ENCODE results near the gene HMGA1. TPM values are rescaled to one million over a fixed set of nuclear protein-coding genes. Genes with fewer than 3 reads are reported as not detected.

The HMGA1 gene
- total RNA-seq, 8 experiments from 2014 or later, result 62.9 to 254 (median 104) TPM

- no peak for ATAC-seq (replicated peaks in 6 of 8)
- no peak overlapping the region for H3K27ac ChIP-seq
- 67 to 100% (median 92%) methylated on average over 1 to 7 of the region's 16 CpGs; no CpG with 5 or more reads in 1 of the 10 experiments for WGBS, 10 experiments
- in situ Hi-C loops (cut with MboI; ENCODE audit: low pct_unique_long_range_greater_than_20kb in 2 of 9, low sequenced_read_pairs in 9 of 9, unreplicated experiment in 9 of 9), result loop anchor here in 1 of 9 experiments (25.0 kb wide), 1 partner anchor 184 kb away; no protein-coding TSS in a partner anchor
- no peak overlapping the region for H3K4me3 ChIP-seq
- H3K4me1 ChIP-seq (replicated peaks in 1 of 2), result peaks cover 10 to 15% of the 10 kb centered on the region in 2 donors
These were observed 8.8 kb upstream of the HMGA1 start for GRCh38 chr6:34227761-34228421.

- 60 to 100% (median 80%) methylated on average over 1 to 6 of the region's 8 CpGs; no CpG with 5 or more reads in 1 of the 10 experiments for WGBS, 10 experiments
- Histone ChIP-seq H3K4me1 (replicated peaks in 1 of 2) (peaks cover 6% of the 10 kb centered on the region in 2 donors), H3K27ac (no peak overlapping the region), H3K4me3 (no peak overlapping the region)
- in situ Hi-C loops (cut with MboI; ENCODE audit: low pct_unique_long_range_greater_than_20kb in 2 of 9, low sequenced_read_pairs in 9 of 9, unreplicated experiment in 9 of 9), result loop anchor here in 1 of 9 experiments (25.0 kb wide), 1 partner anchor 182 kb away; no protein-coding TSS in a partner anchor
- ATAC-seq (replicated peaks in 6 of 8), result no peak
These were observed 6.8 kb upstream of the HMGA1 start for GRCh38 chr6:34229877-34230276.

- peaks cover 7 to 9% of the 10 kb centered on the region in 2 donors for H3K4me1 ChIP-seq (replicated peaks in 1 of 2)
- no peak overlapping the region for H3K27ac ChIP-seq
- in situ Hi-C loops (cut with MboI; ENCODE audit: low pct_unique_long_range_greater_than_20kb in 2 of 9, low sequenced_read_pairs in 9 of 9, unreplicated experiment in 9 of 9), result loop anchor here in 1 of 9 experiments (25.0 kb wide), 1 partner anchor 181 kb away; no protein-coding TSS in a partner anchor
- H3K4me3 ChIP-seq, result no peak overlapping the region
- WGBS, 10 experiments, result 84 to 100% (median 91%) methylated on average over 1 to 4 of the region's 5 CpGs; no CpG with 5 or more reads in 2 of the 10 experiments
- no peak for ATAC-seq (replicated peaks in 6 of 8)
These were observed 5.9 kb upstream of the HMGA1 start for GRCh38 chr6:34230653-34231371.

DNA sequence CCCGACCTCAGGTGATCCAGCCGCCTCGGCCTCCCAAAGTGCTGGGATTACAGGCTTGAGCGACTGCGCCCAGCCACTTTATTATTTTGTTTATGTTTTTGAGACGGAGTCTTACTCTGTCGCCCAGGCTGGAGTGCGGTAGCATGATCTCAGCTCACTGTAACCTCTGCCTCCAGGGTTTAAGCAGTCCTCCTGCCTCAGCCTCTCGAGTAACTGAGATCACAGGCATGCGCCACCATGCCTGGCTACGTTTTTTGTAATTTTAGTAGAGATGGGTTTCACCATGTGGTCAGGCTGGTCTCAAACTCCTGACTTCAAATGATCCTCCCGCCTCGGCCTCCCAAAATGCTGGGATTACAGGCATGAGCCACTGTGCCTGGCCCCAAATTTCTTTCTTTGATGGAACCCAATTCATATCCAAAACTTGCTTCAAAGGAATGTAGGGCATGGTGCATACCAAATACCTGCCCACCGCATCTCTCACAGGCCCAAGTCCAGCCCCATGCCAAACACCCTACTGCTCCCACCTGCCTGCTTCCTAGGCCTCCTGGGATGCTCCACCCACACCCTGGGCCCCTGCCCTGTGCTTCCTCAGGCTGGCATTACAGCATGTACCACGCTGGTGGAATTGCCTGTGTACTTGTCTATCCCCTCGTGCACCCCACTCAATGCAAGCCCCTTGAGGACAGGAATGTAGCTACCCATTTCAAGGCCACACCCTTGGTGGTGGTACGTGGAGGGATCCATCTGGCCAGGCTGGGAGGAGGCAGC, 4.9 kb upstream of the HMGA1 start:
- ATAC-seq (replicated peaks in 6 of 8), result no peak
- 78 to 100% (median 95%) methylated on average over 2 to 11 of the region's 17 CpGs; no CpG with 5 or more reads in 1 of the 10 experiments for WGBS, 10 experiments
- peaks cover 11 to 15% of the 10 kb centered on the region in 2 donors for H3K4me1 ChIP-seq (replicated peaks in 1 of 2)
- in situ Hi-C loops (cut with MboI; ENCODE audit: low pct_unique_long_range_greater_than_20kb in 2 of 9, low sequenced_read_pairs in 9 of 9, unreplicated experiment in 9 of 9), result loop anchor here in 1 of 9 experiments (25.0 kb wide), 1 partner anchor 181 kb away; no protein-coding TSS in a partner anchor
- no peak overlapping the region for H3K4me3 ChIP-seq
- H3K27ac ChIP-seq, result no peak overlapping the region

DNA sequence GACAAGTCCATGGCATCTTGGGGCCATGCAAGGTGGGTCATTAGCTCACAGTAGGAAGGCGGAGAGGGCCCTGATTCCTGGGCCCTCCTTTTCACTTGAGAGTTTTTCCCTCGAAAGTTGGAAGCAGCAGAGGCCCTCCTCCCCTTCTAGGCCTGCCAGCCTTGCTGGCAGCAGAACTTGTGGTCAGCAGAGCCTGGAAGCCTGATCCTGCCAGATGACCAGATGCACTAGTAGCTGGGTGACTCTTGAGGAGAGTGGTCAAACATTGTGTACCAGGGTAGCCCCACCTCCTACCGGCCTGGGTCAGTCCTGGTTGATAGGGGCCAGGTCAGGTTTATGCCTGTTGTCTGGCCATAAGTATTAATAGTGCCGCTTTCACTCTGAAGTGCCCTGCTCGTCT, 3.8 kb upstream of the HMGA1 start:
- in situ Hi-C loops (cut with MboI; ENCODE audit: low pct_unique_long_range_greater_than_20kb in 2 of 9, low sequenced_read_pairs in 9 of 9, unreplicated experiment in 9 of 9), result loop anchor here in 1 of 9 experiments (25.0 kb wide), 1 partner anchor 179 kb away; no protein-coding TSS in a partner anchor
- no peak overlapping the region for H3K27ac ChIP-seq
- no peak overlapping the region for H3K4me3 ChIP-seq
- ATAC-seq (replicated peaks in 6 of 8), result no peak
- H3K4me1 ChIP-seq (replicated peaks in 1 of 2), result peaks cover 7 to 9% of the 10 kb centered on the region in 2 donors
- WGBS, 10 experiments, result 57 to 96% (median 85%) methylated on average over 1 to 3 of the region's 5 CpGs; no CpG with 5 or more reads in 4 of the 10 experiments

- Histone ChIP-seq H3K4me3 (no peak overlapping the region), H3K27ac (no peak overlapping the region), H3K4me1 (replicated peaks in 1 of 2) (peaks cover 11 to 15% of the 10 kb centered on the region in 2 donors)
- no peak for ATAC-seq (replicated peaks in 6 of 8)
- WGBS, 10 experiments, result 67 to 100% (median 93%) methylated on average over 1 to 4 of the region's 7 CpGs; no CpG with 5 or more reads in 3 of the 10 experiments
- in situ Hi-C loops (cut with MboI; ENCODE audit: low pct_unique_long_range_greater_than_20kb in 2 of 9, low sequenced_read_pairs in 9 of 9, unreplicated experiment in 9 of 9), result loop anchor here in 1 of 9 experiments (25.0 kb wide), 1 partner anchor 178 kb away; no protein-coding TSS in a partner anchor
These were observed 2.8 kb upstream of the HMGA1 start for GRCh38 chr6:34233867-34234266.

DNA sequence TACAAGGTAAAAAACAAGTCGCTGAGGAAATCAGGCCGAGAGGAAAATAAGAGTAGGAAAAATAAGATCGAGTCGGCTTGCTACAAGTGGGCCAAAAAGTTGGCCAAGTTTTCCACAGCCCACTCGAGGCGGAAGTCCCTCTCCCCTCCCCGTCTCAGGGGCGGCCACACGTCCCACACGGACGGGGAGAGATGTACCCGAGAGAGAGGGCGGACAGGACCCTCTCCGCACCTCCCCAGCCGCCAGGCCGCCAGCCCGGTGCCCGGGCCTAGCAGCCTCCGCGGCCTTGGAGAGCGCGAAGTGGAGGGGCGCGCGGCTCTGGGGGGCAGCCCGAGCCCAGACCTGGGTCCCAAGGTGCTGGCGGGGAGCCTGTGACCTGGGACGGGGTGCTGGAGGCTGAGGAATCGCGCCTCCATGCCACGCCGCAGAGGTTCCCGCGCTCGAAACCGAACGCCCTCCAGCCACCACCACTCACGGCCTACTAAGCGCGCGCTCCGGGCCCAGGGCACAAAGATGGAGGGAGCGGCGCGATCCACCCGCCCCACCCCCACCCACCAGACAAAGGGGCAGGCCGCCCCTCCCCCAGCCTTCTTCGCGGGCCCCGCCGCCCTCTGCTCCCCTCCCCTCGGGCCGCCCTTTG, 1.9 kb upstream of the HMGA1 start:
- no peak for ATAC-seq (replicated peaks in 6 of 8)
- Histone ChIP-seq H3K4me1 (replicated peaks in 1 of 2) (peaks cover 17 to 25% of the 10 kb centered on the region in 2 donors), H3K27ac (peak overlapping the region in 1 of 2 donors; percentile 38), H3K4me3 (no peak overlapping the region)
- 17 to 82% (median 60%) methylated on average over 1 to 6 of the region's 53 CpGs; no CpG with 5 or more reads in 3 of the 10 experiments for WGBS, 10 experiments
- in situ Hi-C loops (cut with MboI; ENCODE audit: low pct_unique_long_range_greater_than_20kb in 2 of 9, low sequenced_read_pairs in 9 of 9, unreplicated experiment in 9 of 9), result loop anchor here in 1 of 9 experiments (25.0 kb wide), 1 partner anchor 178 kb away; no protein-coding TSS in a partner anchor

DNA sequence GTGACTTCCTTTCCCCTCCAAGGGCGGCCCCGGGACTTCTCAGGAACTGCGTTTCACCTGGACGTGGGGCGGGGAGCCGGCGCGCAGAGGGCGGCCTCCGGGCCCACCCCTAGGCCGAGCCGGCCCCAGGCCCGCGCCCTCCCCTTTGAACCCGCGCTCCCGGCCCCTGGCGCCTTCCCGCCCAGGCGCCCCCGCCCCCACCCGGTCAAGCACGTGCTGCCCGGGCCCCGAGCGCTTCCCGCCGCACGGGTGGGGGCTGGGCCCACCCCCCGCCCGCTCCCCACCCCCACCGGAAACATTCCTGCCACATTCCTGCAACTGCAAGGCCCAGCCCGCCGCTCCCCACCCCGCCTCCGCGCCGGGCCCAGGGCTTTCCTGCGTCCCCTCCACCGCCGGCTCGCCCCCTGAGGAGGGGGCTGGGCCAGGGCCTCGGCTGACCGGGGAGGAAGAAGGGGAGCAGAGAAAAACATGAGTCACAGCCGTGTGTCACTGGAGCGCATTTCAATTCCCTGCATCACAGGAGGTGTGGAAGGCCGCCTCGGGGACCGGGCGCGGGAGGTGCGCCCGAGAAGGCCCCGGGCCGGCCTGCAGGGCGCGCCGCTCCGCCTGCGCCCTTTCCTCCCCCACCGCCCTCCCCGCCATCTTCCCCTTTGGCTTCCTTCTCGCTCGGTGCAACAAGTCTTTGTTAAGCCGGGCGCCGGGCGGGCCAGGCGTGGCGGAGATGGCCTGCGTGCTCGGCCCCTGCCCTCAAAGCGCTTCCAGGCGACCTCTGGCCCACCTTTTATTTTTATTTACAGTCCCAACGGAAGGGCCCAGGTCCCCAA, 1.2 kb upstream of the HMGA1 start:
- ATAC-seq (replicated peaks in 6 of 8), result peak in 7 of 8 experiments; percentile 26 to 66 (median 55)
- in situ Hi-C loops (cut with MboI; ENCODE audit: low pct_unique_long_range_greater_than_20kb in 2 of 9, low sequenced_read_pairs in 9 of 9, unreplicated experiment in 9 of 9), result loop anchor here in 1 of 9 experiments (25.0 kb wide), 1 partner anchor 177 kb away; no protein-coding TSS in a partner anchor
- H3K4me1 ChIP-seq (replicated peaks in 1 of 2), result peaks cover 17 to 26% of the 10 kb centered on the region in 2 donors
- peak overlapping the region; percentile 75 to 84 for H3K27ac ChIP-seq
- peak overlapping the region in 2 of 5 donors; percentile 46 to 94 for H3K4me3 ChIP-seq
- WGBS, 10 experiments, result 16 to 60% (median 28%) methylated on average over 1 to 5 of the region's 75 CpGs; no CpG with 5 or more reads in 6 of the 10 experiments

GRCh38 chr6:34236131-34236442, 586 bp upstream of the HMGA1 start:
- H3K4me3 ChIP-seq, result peak overlapping the region in 4 of 5 donors; percentile 46 to 94 (median 73)
- H3K4me1 ChIP-seq (replicated peaks in 1 of 2), result peaks cover 17 to 26% of the 10 kb centered on the region in 2 donors
- ATAC-seq (replicated peaks in 6 of 8), result no peak
- peak overlapping the region; percentile 75 to 84 for H3K27ac ChIP-seq
- 10 to 60% (median 32%) methylated on average over 2 to 6 of the region's 13 CpGs; no CpG with 5 or more reads in 6 of the 10 experiments for WGBS, 10 experiments
- in situ Hi-C loops (cut with MboI; ENCODE audit: low pct_unique_long_range_greater_than_20kb in 2 of 9, low sequenced_read_pairs in 9 of 9, unreplicated experiment in 9 of 9), result loop anchor here in 1 of 9 experiments (25.0 kb wide), 1 partner anchor 176 kb away; no protein-coding TSS in a partner anchor

- peak; percentile 2 to 51 (median 20) for ATAC-seq (replicated peaks in 6 of 8)
These were observed 646 bp downstream of the HMGA1 start for GRCh38 chr6:34237316-34237721.

More at GRCh38 chr6:34237316-34237721, 646 bp downstream of the HMGA1 start:
- Histone ChIP-seq H3K4me3 (peak overlapping the region; percentile 46 to 94 (median 70)), H3K27ac (peak overlapping the region; percentile 81 to 84), H3K4me1 (replicated peaks in 1 of 2) (peaks cover 17 to 26% of the 10 kb centered on the region in 2 donors)
- in situ Hi-C loops (cut with MboI; ENCODE audit: low pct_unique_long_range_greater_than_20kb in 2 of 9, low sequenced_read_pairs in 9 of 9, unreplicated experiment in 9 of 9), result loop anchor here in 1 of 9 experiments (25.0 kb wide), 1 partner anchor 175 kb away; no protein-coding TSS in a partner anchor
- no CpG with 5 or more reads among the region's 78 CpGs for WGBS, 10 experiments

Measured in motor neuron (in vitro differentiated cells).